HepG2 (cell line): ENCODE data around the gene ZNF584. TPM values are rescaled to one million over a fixed set of nuclear protein-coding genes. Genes with fewer than 3 reads are reported as not detected.

Source experiments
- ATAC-seq: fragments of 200-7000 bp; cut with Tn5 transposase; 3 replicates; pipeline ENCODE4 v1.9.1; 2020; ENCODE audit warnings: mild to moderate bottlenecking, moderate library complexity
- BruUV-seq: library from RNA; stranded (reverse); fragments of 400-500 nt; replicated peaks from 2 replicates; lab custom pipeline; 2021; lab: Mats Ljungman, UMichigan
- CTCF ChIA-PET: fragments of 300-600 bp; formaldehyde crosslinking; extraction: SDS; loops from one replicate; lab custom pipeline; 2021; ENCODE audit warnings: low total read pairs, inconsistent platforms, low intra/inter-chr PET ratio; lab: Yijun Ruan, JAX
- POLR2A ChIA-PET: fragments of 350-600 bp; sonication (Branson Sonifier 250); formaldehyde crosslinking; loops from one replicate; lab custom pipeline; 2020; ENCODE audit warnings: antibody characterized with exemption, inconsistent platforms; lab: Yijun Ruan, JAX
- DNase-seq: peaks from one replicate; pipeline ENCODE4 v3.0.0-alpha.2; 2015; ENCODE audit warnings: low spot score
- FAIRE-seq: peaks from 3 replicates; lab custom pipeline; 2011; peaks lifted over from hg19 to GRCh38; lab: Jason Lieb, UNC
- H2AFZ ChIP-seq: one replicate; pipeline ENCODE4 v1.6.1; 2011; ENCODE audit warnings: low read length, inconsistent platforms
- H3K27ac ChIP-seq: fragments of 300-600 bp; 3 replicates; pipeline ENCODE4 v1.8.0; 2011; ENCODE audit warnings: mixed run types, mild to moderate bottlenecking, mixed read lengths, low read length, inconsistent platforms; ENCODE audit not compliant: insufficient read depth; ENCODE audit errors: extremely low read length
- H3K27me3 ChIP-seq, 2 experiments: fragments of 200-600 bp in 1 of 2; 2 replicates in 1 of 2; 3 replicates in 1 of 2; pipeline versions ENCODE4 v1.6.0 to v1.8.0; 2011; ENCODE audit warnings: low read length in 2 of 2, mild to moderate bottlenecking in 2 of 2, moderate library complexity in 2 of 2, inconsistent platforms in 1 of 2; ENCODE audit not compliant: insufficient read depth in 2 of 2, control insufficient read depth in 1 of 2
- H3K36me3 ChIP-seq, 2 experiments: fragments of 200-600 bp in 1 of 2; replicated peaks in 1 of 2; 2 replicates in 1 of 2; 3 replicates in 1 of 2; pipeline versions ENCODE4 v1.5.1 to v1.8.0; 2011; ENCODE audit warnings: low read length in 2 of 2, inconsistent platforms in 1 of 2; ENCODE audit not compliant: insufficient read depth in 2 of 2, control insufficient read depth in 1 of 2
- H3K4me1 ChIP-seq: 2 replicates; pipeline ENCODE4 v1.5.1; 2012; ENCODE audit warnings: low read length, inconsistent platforms; ENCODE audit not compliant: insufficient read depth
- H3K4me2 ChIP-seq: 2 replicates; pipeline ENCODE4 v1.6.0; 2011; ENCODE audit warnings: low read depth, low read length, inconsistent platforms
- H3K4me3 ChIP-seq, 3 experiments: fragments of 200-600 bp in 1 of 3; sonication (generic), shearing (Covaris generic) in 1 of 3; replicated peaks in 1 of 3; 2 replicates each; pipeline ENCODE4 v1.5.1; 2011 to 2016; ENCODE audit warnings: low read length in 3 of 3, inconsistent platforms in 2 of 3, low read depth in 2 of 3, mild to moderate bottlenecking in 2 of 3, control low read depth in 1 of 3, mixed read lengths in 1 of 3; ENCODE audit not compliant: insufficient read depth in 1 of 3
- H3K79me2 ChIP-seq: one replicate; pipeline ENCODE4 v1.6.1; 2011; ENCODE audit warnings: low read length, inconsistent platforms; ENCODE audit not compliant: insufficient read depth
- H3K9ac ChIP-seq: 2 replicates; pipeline ENCODE4 v1.6.0; 2011; ENCODE audit warnings: mild to moderate bottlenecking, low read depth, low read length, inconsistent platforms; ENCODE audit not compliant: insufficient read depth
- H3K9me3 ChIP-seq: 2 replicates; pipeline ENCODE4 v1.5.1; 2012; ENCODE audit warnings: mild to moderate bottlenecking, low read length
- H4K20me1 ChIP-seq: 2 replicates; pipeline ENCODE4 v1.6.0; 2011; ENCODE audit warnings: inconsistent platforms, mild to moderate bottlenecking, low read length, moderate library complexity; ENCODE audit not compliant: insufficient read depth
- ARID2 ChIP-seq: sonication (generic); formaldehyde crosslinking; IDR thresholded peaks from 2 replicates; pipeline ENCODE4 v1.8.1; 2022; ENCODE audit warnings: mild to moderate bottlenecking, missing genetic modification reagents, borderline replicate concordance
- ATAD3A ChIP-seq: sonication (generic); formaldehyde crosslinking; IDR thresholded peaks from 2 replicates; pipeline ENCODE4 v1.4.0; 2020; ENCODE audit warnings: missing genetic modification reagents
- EEA1 ChIP-seq: sonication (generic); formaldehyde crosslinking; IDR thresholded peaks from 2 replicates; pipeline ENCODE4 v1.5.1; 2020; ENCODE audit warnings: mild to moderate bottlenecking, missing genetic modification reagents, borderline replicate concordance
- FOSL2 ChIP-seq: sonication (generic); formaldehyde crosslinking; IDR thresholded peaks from 2 replicates; pipeline ENCODE4 v1.4.0; 2020; ENCODE audit warnings: missing genetic modification reagents
- JUNB ChIP-seq: sonication (generic); formaldehyde crosslinking; IDR thresholded peaks from 2 replicates; pipeline ENCODE4 v1.8.0; 2022; ENCODE audit warnings: missing genetic modification reagents, mild to moderate bottlenecking, borderline replicate concordance
- MEIS1 ChIP-seq: sonication (generic); formaldehyde crosslinking; IDR thresholded peaks from 2 replicates; pipeline ENCODE4 v1.9.0; 2021; ENCODE audit warnings: mild to moderate bottlenecking, missing genetic modification reagents, moderate library complexity, borderline replicate concordance
- MYNN ChIP-seq: sonication (generic); formaldehyde crosslinking; IDR thresholded peaks from 2 replicates; pipeline ENCODE4 v1.4.0; 2020; ENCODE audit warnings: mild to moderate bottlenecking, low read depth, missing genetic modification reagents
- NCOA5 ChIP-seq: sonication (generic); formaldehyde crosslinking; IDR thresholded peaks from 2 replicates; pipeline ENCODE4 v1.4.0; 2020; ENCODE audit warnings: missing genetic modification reagents
- RFXAP ChIP-seq: sonication (generic); formaldehyde crosslinking; IDR thresholded peaks from 2 replicates; pipeline ENCODE4 v1.4.0; 2020; ENCODE audit warnings: missing genetic modification reagents, borderline replicate concordance
- ZBTB21 ChIP-seq: sonication (generic); formaldehyde crosslinking; IDR thresholded peaks from 2 replicates; pipeline ENCODE4 v1.4.0; 2020; ENCODE audit warnings: missing genetic modification reagents
- ZFP36L2 ChIP-seq: sonication (generic); formaldehyde crosslinking; IDR thresholded peaks from 2 replicates; pipeline ENCODE4 v1.4.0; 2020; ENCODE audit warnings: missing genetic modification reagents
- ZIK1 ChIP-seq: sonication (generic); formaldehyde crosslinking; IDR thresholded peaks from 2 replicates; pipeline ENCODE4 v1.5.0; 2020; ENCODE audit warnings: mild to moderate bottlenecking, low read depth, missing genetic modification reagents, borderline replicate concordance
- ZNF142 ChIP-seq: sonication (generic); formaldehyde crosslinking; IDR thresholded peaks from 2 replicates; pipeline ENCODE4 v1.4.0; 2020; ENCODE audit warnings: missing genetic modification reagents
- ZNF20 ChIP-seq: sonication (generic); formaldehyde crosslinking; IDR thresholded peaks from 2 replicates; pipeline ENCODE4 v1.4.0; 2020; ENCODE audit warnings: mild to moderate bottlenecking, moderate library complexity, missing genetic modification reagents
- ZNF275 ChIP-seq: sonication (generic); formaldehyde crosslinking; IDR thresholded peaks from 2 replicates; pipeline ENCODE4 v1.8.0; 2022; ENCODE audit warnings: missing genetic modification reagents, mild to moderate bottlenecking, inconsistent platforms, borderline replicate concordance
- ZNF383 ChIP-seq: sonication (generic); formaldehyde crosslinking; IDR thresholded peaks from 2 replicates; pipeline ENCODE4 v1.4.0; 2020; ENCODE audit warnings: missing genetic modification reagents, mild to moderate bottlenecking, borderline replicate concordance
- ZNF605 ChIP-seq: sonication (generic); formaldehyde crosslinking; IDR thresholded peaks from 2 replicates; pipeline ENCODE4 v1.8.0; 2022; ENCODE audit warnings: mild to moderate bottlenecking, missing genetic modification reagents
- ZSCAN29 ChIP-seq: sonication (generic); formaldehyde crosslinking; conservative IDR thresholded peaks from 2 replicates; pipeline ENCODE4 v1.4.0; 2020; ENCODE audit warnings: mild to moderate bottlenecking, missing genetic modification reagents
- WGBS: methylation state at CpG from one replicate; pipeline ENCODE4 v1.1.6; 2017; ENCODE audit warnings: low lambda C conversion rate; 5-methylcytosine and 5-hydroxymethylcytosine counted together
- in situ Hi-C: cut with HindIII; loops from 2 replicates; pipeline ENCODE4 v1.10.0; 2017; ENCODE audit warnings: low pct_unique_long_range_greater_than_20kb; ENCODE audit not compliant: extremely low pct_ligation_motif_present
- intact Hi-C: fragments of 100-400 bp; cut with micrococcal nuclease; formaldehyde crosslinking; loops from one replicate; pipeline ENCODE4 v1.10.0; 2022; ENCODE audit not compliant: unreplicated experiment
- polyA plus RNA-seq, 8 experiments: library from polyadenylated mRNA; depleted of rRNA in 3 of 8; stranded (reverse) in 7 of 8; unstranded in 1 of 8; fragments of >200 nt; fragmentation: Illumina TruSeq in 4 of 8; extraction: Trizol in 4 of 8; gene quantifications; 2 replicates each; pipeline versions ENCODE4 v1.2.1 to v1.2.3, GENCODE V29; 2011 to 2016; ENCODE audit warnings: low read depth in 4 of 8, missing spikeins in 1 of 8, mixed read lengths in 1 of 8; ENCODE audit not compliant: insufficient read depth in 1 of 8
- total RNA-seq, 5 experiments: library from RNA; depleted of rRNA; stranded (reverse); fragments of >200 nt; fragmentation: Illumina TruSeq; extraction: Trizol; gene quantifications; 2 replicates each; pipeline ENCODE4 v1.2.3, GENCODE V29; 2016; ENCODE audit warnings: low read depth in 1 of 5
- TF ChIP-seq, protein P1 (sequence below): sonication (generic); formaldehyde crosslinking; IDR thresholded peaks from 2 replicates; pipeline ENCODE4 v1.8.0; 2022; ENCODE audit warnings: missing genetic modification reagents, low read depth, mild to moderate bottlenecking, borderline replicate concordance

Gene ZNF584
- total and polyA plus RNA-seq, 2 of the 13 experiments (the other 11 are each of a cell fraction or from before 2014, with no cell fraction given): 2.4 to 7.0 TPM

DNA sequence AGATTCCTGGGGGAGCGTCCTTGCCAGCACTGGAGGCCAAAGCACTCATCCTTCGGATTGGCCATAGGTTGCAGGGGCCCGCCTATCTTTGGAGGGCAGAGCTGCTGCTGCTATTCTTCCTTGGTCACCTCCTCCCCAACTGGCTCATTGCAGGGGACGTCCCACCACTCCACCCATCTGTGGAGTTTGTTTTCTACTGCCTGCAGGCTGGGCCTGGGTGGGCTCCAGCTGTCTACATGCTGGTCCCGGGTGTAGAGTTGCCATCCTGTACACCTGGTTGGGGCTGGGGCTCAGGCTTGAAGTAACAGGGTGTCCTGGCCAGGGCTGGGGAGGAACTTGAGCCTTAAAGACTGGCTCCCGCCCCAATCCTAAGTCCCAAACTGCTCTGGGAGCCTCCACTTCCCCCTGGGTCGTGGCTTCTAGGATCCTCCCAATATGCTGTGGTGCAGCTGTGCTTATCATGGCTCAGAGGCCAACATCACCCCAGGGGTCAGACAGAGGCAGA is 10.9 kb upstream of the ZNF584 start:
- no peak for TF ChIP-seq EEA1 (CRISPR knock-in tag)
- TF ChIP-seq ATAD3A (CRISPR knock-in tag): no peak
- TF ChIP-seq MYNN: no peak
- TF ChIP-seq ZIK1 (CRISPR knock-in tag): no peak
- no peak for TF ChIP-seq MEIS1 (CRISPR knock-in tag)
- TF ChIP-seq ZSCAN29 (CRISPR knock-in tag): no peak
- TF ChIP-seq ZNF20: no peak
- TF ChIP-seq NCOA5: no peak
- no peak for TF ChIP-seq ZNF605 (CRISPR knock-in tag)
- TF ChIP-seq ZFP36L2: no peak
- no peak for TF ChIP-seq ZNF383 (CRISPR knock-in tag)
- no peak for TF ChIP-seq FOSL2 (CRISPR knock-in tag)
- TF ChIP-seq ZBTB21 (CRISPR knock-in tag): no peak
- no peak for TF ChIP-seq ZNF275
- TF ChIP-seq ARID2 (CRISPR knock-in tag): no peak
- no peak for TF ChIP-seq RFXAP (CRISPR knock-in tag)
- TF ChIP-seq, protein P1, sequence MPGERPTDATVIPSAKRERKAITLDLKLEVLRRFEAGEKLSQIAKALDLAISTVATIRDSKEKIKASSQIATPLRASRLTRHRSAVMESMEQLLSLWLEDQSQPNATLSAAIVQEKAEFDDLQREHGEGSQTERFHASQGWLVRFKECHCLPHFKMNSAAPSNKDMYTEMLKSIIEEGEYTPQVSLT (CRISPR knock-in tag): no peak
- no peak for TF ChIP-seq ZNF142 (CRISPR knock-in tag)
- no peak for TF ChIP-seq JUNB (CRISPR knock-in tag)
- TF ChIP-seq, all 625 proteins: peak for 0
- H3K27me3 ChIP-seq: no peaks in the 10 kb centered on the region
- no peak for FAIRE-seq
- peak; percentile 0; the same call in 2 of the 3 replicates for ATAC-seq
- in situ Hi-C loops: no loop called here
- no peak overlapping the region for H3K4me2 ChIP-seq
- no peaks in the 10 kb centered on the region for H3K9me3 ChIP-seq
- 89% methylated on average over 4 of the region's 7 CpGs for WGBS
- H3K4me3 ChIP-seq: no peak overlapping the region
- H3K27ac ChIP-seq: no peak overlapping the region
- peaks cover 4% of the 10 kb centered on the region for H3K79me2 ChIP-seq
- no TSS peak for BruUV-seq
- peaks cover 17% of the 10 kb centered on the region; the same call in 1 of the 2 replicates for H4K20me1 ChIP-seq
- H3K4me1 ChIP-seq: peaks cover 27% of the 10 kb centered on the region
- H2AFZ ChIP-seq: no peak overlapping the region
- no peak for DNase-seq
- no peak overlapping the region for H3K9ac ChIP-seq
- POLR2A ChIA-PET: interaction anchor here (1.3 kb wide), 1 partner anchor 11 kb away, joined by 3 read pairs; the partner anchor contains the start of gene ZNF584
- CTCF ChIA-PET: no interaction called here
- H3K36me3 ChIP-seq: peaks cover 12 to 27% of the 10 kb centered on the region in 2 experiments
- intact Hi-C loops: no loop called here
